ENCODE results near the gene GNRH2.

GRCh38 chr20:3094848-3095629 lies 51.6 kb downstream of the GNRH2 start:
- TF ChIP-seq, protein P1, sequence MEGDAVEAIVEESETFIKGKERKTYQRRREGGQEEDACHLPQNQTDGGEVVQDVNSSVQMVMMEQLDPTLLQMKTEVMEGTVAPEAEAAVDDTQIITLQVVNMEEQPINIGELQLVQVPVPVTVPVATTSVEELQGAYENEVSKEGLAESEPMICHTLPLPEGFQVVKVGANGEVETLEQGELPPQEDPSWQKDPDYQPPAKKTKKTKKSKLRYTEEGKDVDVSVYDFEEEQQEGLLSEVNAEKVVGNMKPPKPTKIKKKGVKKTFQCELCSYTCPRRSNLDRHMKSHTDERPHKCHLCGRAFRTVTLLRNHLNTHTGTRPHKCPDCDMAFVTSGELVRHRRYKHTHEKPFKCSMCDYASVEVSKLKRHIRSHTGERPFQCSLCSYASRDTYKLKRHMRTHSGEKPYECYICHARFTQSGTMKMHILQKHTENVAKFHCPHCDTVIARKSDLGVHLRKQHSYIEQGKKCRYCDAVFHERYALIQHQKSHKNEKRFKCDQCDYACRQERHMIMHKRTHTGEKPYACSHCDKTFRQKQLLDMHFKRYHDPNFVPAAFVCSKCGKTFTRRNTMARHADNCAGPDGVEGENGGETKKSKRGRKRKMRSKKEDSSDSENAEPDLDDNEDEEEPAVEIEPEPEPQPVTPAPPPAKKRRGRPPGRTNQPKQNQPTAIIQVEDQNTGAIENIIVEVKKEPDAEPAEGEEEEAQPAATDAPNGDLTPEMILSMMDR (conservative IDR thresholded peaks at IDR 0.05): no peak
- TF ChIP-seq ZFX (IDR thresholded peaks at IDR 0.05): no peak

Data from C4-2B (cell line).